B cell (primary cell): ENCODE data around the gene BACH2. TPM values are rescaled to one million over a fixed set of nuclear protein-coding genes. Genes with fewer than 3 reads are reported as not detected.

ENCODE experiments used
- ATAC-seq: fragments of 200-7000 bp; cut with Tn5 transposase; one replicate; pipeline ENCODE4 v1.10.0; 2021; ENCODE audit warnings: low read depth, mild to moderate bottlenecking, moderate number of reproducible peaks, moderate library complexity
- CTCF ChIA-PET: fragments of 350-600 bp; sonication (Branson Sonifier 250); formaldehyde crosslinking; loops from one replicate; lab custom pipeline; 2021; ENCODE audit warnings: antibody characterized with exemption, inconsistent platforms; lab: Charles Lee
- POLR2A ChIA-PET: fragments of 350-600 bp; sonication (Branson Sonifier 250); formaldehyde crosslinking; loops from one replicate; lab custom pipeline; 2021; ENCODE audit warnings: antibody characterized with exemption; lab: Charles Lee
- DNase-seq: peaks from one replicate; pipeline ENCODE4 v3.0.0; 2013
- H2AFZ ChIP-seq: 2 replicates; pipeline ENCODE4 v1.6.1; 2012; ENCODE audit warnings: mild to moderate bottlenecking, low read depth, low read length; ENCODE audit not compliant: insufficient read depth, poor library complexity, severe bottlenecking
- H3K27ac ChIP-seq, 2 donors: 1 replicate in 1 of 2; 2 replicates in 1 of 2; pipeline ENCODE4 v1.5.1; 2012 to 2013; ENCODE audit warnings: low read length in 2 of 2, mild to moderate bottlenecking in 2 of 2, moderate library complexity in 1 of 2
- H3K27me3 ChIP-seq, 4 experiments: fragments of 200-600 bp in 1 of 4; sonication (generic) in 1 of 4; replicated peaks in 1 of 4; 1 replicate in 2 of 4; 2 replicates in 2 of 4; pipeline versions ENCODE4 v1.6.1 to v1.7.0; 2013 to 2016; ENCODE audit warnings: low read length in 3 of 4, mild to moderate bottlenecking in 2 of 4, mixed read lengths in 1 of 4, moderate library complexity in 1 of 4; ENCODE audit not compliant: insufficient read depth in 4 of 4, control insufficient read depth in 3 of 4; ENCODE audit errors: control extremely low read depth in 1 of 4
- H3K36me3 ChIP-seq, 2 experiments: replicated peaks in 1 of 2; 1 replicate in 1 of 2; 2 replicates in 1 of 2; pipeline versions ENCODE4 v1.6.1 to v1.7.1; 2013; ENCODE audit warnings: low read length in 1 of 2; ENCODE audit not compliant: insufficient read depth in 2 of 2, control insufficient read depth in 1 of 2; ENCODE audit errors: control extremely low read depth in 1 of 2, extremely low read depth in 1 of 2
- H3K4me1 ChIP-seq, 2 donors: fragments of 200-600 bp in 1 of 2; sonication (generic) in 1 of 2; 1 replicate in 1 of 2; 2 replicates in 1 of 2; pipeline versions ENCODE4 v1.5.1 to v1.6.1; 2013 to 2017; ENCODE audit warnings: low read length in 2 of 2; ENCODE audit not compliant: control insufficient read depth in 2 of 2, insufficient read depth in 2 of 2
- H3K4me2 ChIP-seq: replicated peaks from 2 replicates; pipeline ENCODE3; 2012; ENCODE audit warnings: mild to moderate bottlenecking, low read depth, low read length; ENCODE audit not compliant: poor library complexity, severe bottlenecking
- H3K4me3 ChIP-seq, 5 experiments: fragments of 200-600 bp in 1 of 5; sonication (generic) in 1 of 5; 1 replicate in 3 of 5; 2 replicates in 2 of 5; pipeline versions ENCODE4 v1.5.1 to v1.7.0; 2011 to 2016; ENCODE audit warnings: low read length in 4 of 5, mild to moderate bottlenecking in 4 of 5, low read depth in 2 of 5, control low read depth in 1 of 5, moderate library complexity in 1 of 5; ENCODE audit not compliant: insufficient read depth in 1 of 5; ENCODE audit errors: control extremely low read depth in 1 of 5, extremely low read depth in 1 of 5
- H3K79me2 ChIP-seq: fragments of 200-600 bp; sonication (generic); one replicate; pipeline ENCODE4 v1.6.0; 2016; ENCODE audit warnings: low read length; ENCODE audit not compliant: control insufficient read depth, insufficient read depth
- H3K9ac ChIP-seq: fragments of 200-600 bp; sonication (generic); 2 replicates; pipeline ENCODE4 v1.6.1; 2017; ENCODE audit warnings: mild to moderate bottlenecking, low read length, moderate library complexity
- H3K9me3 ChIP-seq, 3 donors: one replicate each; pipeline versions ENCODE4 v1.6.1 to v1.7.1; 2013; ENCODE audit warnings: low read length in 2 of 3; ENCODE audit not compliant: control insufficient read depth in 2 of 3, insufficient read depth in 1 of 3; ENCODE audit errors: control extremely low read depth in 1 of 3
- H4K20me1 ChIP-seq: 2 replicates; pipeline ENCODE4 v1.6.0; 2012; ENCODE audit warnings: mild to moderate bottlenecking, low read length; ENCODE audit not compliant: insufficient read depth, control insufficient read depth, poor library complexity, severe bottlenecking
- H3K27ac Mint-ChIP-seq: one replicate; pipeline ENCODE4 v1.8.0; 2021; ENCODE audit warnings: mixed read lengths
- H3K27me3 Mint-ChIP-seq: one replicate; pipeline ENCODE4 v1.8.0; 2021; ENCODE audit warnings: mixed read lengths
- H3K4me1 Mint-ChIP-seq: one replicate; pipeline ENCODE4 v1.8.0; 2021; ENCODE audit warnings: mixed read lengths
- H3K4me3 Mint-ChIP-seq: one replicate; pipeline ENCODE4 v1.8.0; 2021; ENCODE audit warnings: mixed read lengths
- H3K9me3 Mint-ChIP-seq: one replicate; pipeline ENCODE4 v1.8.0; 2022; ENCODE audit warnings: mixed read lengths; ENCODE audit not compliant: insufficient read depth
- CTCF ChIP-seq: fragments of 200-600 bp; IDR thresholded peaks from one replicate; pipeline ENCODE4 v1.8.0; 2022; ENCODE audit warnings: antibody characterized with exemption, mild to moderate bottlenecking
- EZH2 ChIP-seq: IDR thresholded peaks from 2 replicates; pipeline ENCODE4 v1.6.1; 2012; ENCODE audit warnings: borderline replicate concordance, low read depth, mild to moderate bottlenecking, moderate library complexity, low read length; ENCODE audit not compliant: insufficient read depth, poor library complexity, severe bottlenecking
- WGBS: methylation state at CpG from one replicate; pipeline ENCODE4 v1.1.5; 2013; ENCODE audit warnings: missing lambda C conversion rate; ENCODE audit not compliant: insufficient coverage; 5-methylcytosine and 5-hydroxymethylcytosine counted together
- intact Hi-C: fragments of 100-400 bp; cut with micrococcal nuclease; formaldehyde crosslinking; loops from one replicate; pipeline ENCODE4 v1.10.0; 2022
- polyA plus RNA-seq: library from polyadenylated mRNA; depleted of rRNA; stranded (reverse); fragments of >200 nt; gene quantifications from 2 replicates; pipeline ENCODE4 v1.2.3, GENCODE V29; 2012
- total RNA-seq, 2 donors: library from RNA; stranded (reverse); fragments of 120-200 nt in 1 of 2; gene quantifications; 1 replicate in 1 of 2; 2 replicates in 1 of 2; pipeline versions ENCODE4 v1.2.3 to v1.2.4, GENCODE V29; 2013 to 2022

BACH2 gene
- total and polyA plus RNA-seq, 2 donors (not counting 1 experiment from before 2014, with no cell fraction given), result 41.1 to 235 TPM

DNA sequence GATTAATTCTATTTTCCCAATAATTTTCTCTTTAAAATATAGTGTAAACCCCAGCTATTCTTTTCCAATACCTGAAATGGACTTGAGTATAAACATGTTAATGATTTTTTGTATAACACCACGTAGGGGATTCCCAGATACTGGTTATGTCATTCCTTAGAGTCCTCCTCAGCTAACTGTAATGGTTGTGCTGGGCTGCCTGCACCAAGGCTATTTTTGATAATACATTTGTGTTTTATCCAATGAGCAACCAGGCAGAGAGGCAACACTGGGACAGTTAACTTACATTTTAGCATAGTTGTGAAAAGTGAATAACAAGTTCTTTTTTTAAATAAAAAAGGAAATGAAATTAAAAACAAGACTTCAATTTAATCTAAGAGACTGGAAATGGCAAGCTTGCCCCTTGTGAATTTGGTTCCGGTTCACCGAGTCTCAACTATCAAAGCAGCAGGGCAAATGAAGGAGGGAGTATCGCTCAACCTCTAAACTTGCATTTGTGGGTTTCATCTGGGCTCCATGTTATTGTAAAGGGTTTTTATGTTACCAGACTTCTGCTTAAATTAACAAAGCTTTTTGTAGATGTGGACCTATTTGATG is 18.8 kb upstream of the BACH2 start:
- Histone ChIP-seq H2AFZ (peak overlapping the region; percentile 55), H3K9me3 (peaks cover 0 to 3% (median 0%) of the 10 kb centered on the region in 3 donors), H3K4me3 (peak overlapping the region in 3 of 5 experiments; percentile 16 to 40 (median 22)), H3K9ac (peak overlapping the region; percentile 51), H3K36me3 (no peaks in the 10 kb centered on the region), H3K4me2 (peak overlapping the region; percentile 67), H4K20me1 (no peaks in the 10 kb centered on the region), H3K4me1 (peaks cover 70 to 76% of the 10 kb centered on the region in 2 donors), H3K27ac (peak overlapping the region; percentile 95), H3K79me2 (peaks cover 33% of the 10 kb centered on the region), H3K27me3 (no peaks in the 10 kb centered on the region)
- no peak for TF ChIP-seq CTCF
- TF ChIP-seq EZH2, result no peak
- Mint-ChIP-seq H3K27me3 (no peaks in the 10 kb centered on the region), H3K4me3 (peak overlapping the region; percentile 54), H3K4me1 (peaks cover 71% of the 10 kb centered on the region), H3K27ac (peak overlapping the region; percentile 83), H3K9me3 (no peaks in the 10 kb centered on the region)
- ChIA-PET CTCF (interaction anchor here (0.7 to 2.9 kb wide), 14 partner anchors 11 to 242 kb away, joined by 3 to 13 read pairs (median 3); no protein-coding TSS in a partner anchor), POLR2A (interaction anchor here (1.0 to 2.5 kb wide), 7 partner anchors 12 to 61 kb away, joined by 3 to 14 read pairs (median 4); partner anchors contain the start of gene BACH2)
- 0% methylated on average over 2 of the region's 4 CpGs for WGBS
- intact Hi-C loops, result loop anchor here (1.0 kb wide), 3 partner anchors 19 to 60 kb away; partner anchors contain the start of gene BACH2
- DNase-seq (peak; percentile 84), ATAC-seq (peak; percentile 85)

- no peaks in the 10 kb centered on the region for H3K27me3 ChIP-seq
- ATAC-seq (peak; percentile 31), DNase-seq (peak; percentile 64)
- peaks cover 76% of the 10 kb centered on the region for H3K4me1 Mint-ChIP-seq
- POLR2A ChIA-PET, result interaction anchor here (1.1 to 2.5 kb wide), 4 partner anchors 11 to 28 kb away, joined by 3 to 14 read pairs (median 8); partner anchors contain the start of gene BACH2
- intact Hi-C loops, result loop anchor here (1.0 kb wide), 1 partner anchor 10 kb away; no protein-coding TSS in a partner anchor
- no peaks in the 10 kb centered on the region for H3K36me3 ChIP-seq
- peak overlapping the region; percentile 62 for H3K4me3 Mint-ChIP-seq
- H4K20me1 ChIP-seq, result no peaks in the 10 kb centered on the region
- H3K27ac ChIP-seq, result peak overlapping the region; percentile 95
- H2AFZ ChIP-seq, result peak overlapping the region; percentile 38
- no peak overlapping the region for H3K4me3 ChIP-seq
- 4% methylated on average over 3 of the region's 4 CpGs for WGBS
- CTCF ChIA-PET, result interaction anchor here (1.8 to 2.9 kb wide), 3 partner anchors 17 to 78 kb away, joined by 8 to 13 read pairs (median 9); no protein-coding TSS in a partner anchor
- TF ChIP-seq CTCF (no peak), EZH2 (no peak)
- H3K9me3 Mint-ChIP-seq, result no peaks in the 10 kb centered on the region
- peaks cover 79% of the 10 kb centered on the region in 2 donors for H3K4me1 ChIP-seq
- no peaks in the 10 kb centered on the region for H3K27me3 Mint-ChIP-seq
- peaks cover 39% of the 10 kb centered on the region for H3K79me2 ChIP-seq
- H3K9me3 ChIP-seq, result peaks cover 0 to 3% (median 0%) of the 10 kb centered on the region in 3 donors
- peak overlapping the region; percentile 12 for H3K9ac ChIP-seq
- H3K27ac Mint-ChIP-seq, result peak overlapping the region; percentile 93
- H3K4me2 ChIP-seq, result peak overlapping the region; percentile 67
Measured at GRCh38 chr6:90314514-90314913, 17.9 kb upstream of the BACH2 start.
